ENCODE data around the gene PTPN3.

DNA sequence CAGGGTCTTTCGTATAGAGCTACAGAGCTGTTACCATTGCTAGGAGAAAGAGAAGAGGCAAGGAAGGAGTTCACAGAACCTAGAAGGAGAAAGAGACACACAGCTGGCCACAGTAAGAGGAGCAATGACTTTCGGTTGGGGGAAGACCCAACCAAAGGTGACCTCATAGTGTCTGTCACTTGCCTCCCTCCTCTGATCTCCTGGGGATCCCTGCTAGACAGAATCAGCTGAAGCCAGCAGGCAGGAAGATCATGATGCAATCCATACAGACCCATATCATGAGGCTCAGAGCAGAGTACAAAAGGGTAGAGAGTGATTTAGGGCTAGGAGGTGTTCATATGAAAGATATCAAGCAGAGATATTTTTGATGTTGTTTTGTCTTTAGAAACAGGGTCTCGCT, 151.2 kb downstream of the PTPN3 start:
- TF ChIP-seq, protein P1, sequence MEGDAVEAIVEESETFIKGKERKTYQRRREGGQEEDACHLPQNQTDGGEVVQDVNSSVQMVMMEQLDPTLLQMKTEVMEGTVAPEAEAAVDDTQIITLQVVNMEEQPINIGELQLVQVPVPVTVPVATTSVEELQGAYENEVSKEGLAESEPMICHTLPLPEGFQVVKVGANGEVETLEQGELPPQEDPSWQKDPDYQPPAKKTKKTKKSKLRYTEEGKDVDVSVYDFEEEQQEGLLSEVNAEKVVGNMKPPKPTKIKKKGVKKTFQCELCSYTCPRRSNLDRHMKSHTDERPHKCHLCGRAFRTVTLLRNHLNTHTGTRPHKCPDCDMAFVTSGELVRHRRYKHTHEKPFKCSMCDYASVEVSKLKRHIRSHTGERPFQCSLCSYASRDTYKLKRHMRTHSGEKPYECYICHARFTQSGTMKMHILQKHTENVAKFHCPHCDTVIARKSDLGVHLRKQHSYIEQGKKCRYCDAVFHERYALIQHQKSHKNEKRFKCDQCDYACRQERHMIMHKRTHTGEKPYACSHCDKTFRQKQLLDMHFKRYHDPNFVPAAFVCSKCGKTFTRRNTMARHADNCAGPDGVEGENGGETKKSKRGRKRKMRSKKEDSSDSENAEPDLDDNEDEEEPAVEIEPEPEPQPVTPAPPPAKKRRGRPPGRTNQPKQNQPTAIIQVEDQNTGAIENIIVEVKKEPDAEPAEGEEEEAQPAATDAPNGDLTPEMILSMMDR (conservative IDR thresholded peaks at IDR 0.05; ENCODE audit: low read length): no peak
- TF ChIP-seq EZH2phosphoT487 (IDR thresholded peaks at IDR 0.05; ENCODE audit: borderline replicate concordance, low read depth, low read length): no peak
